Ovary (tissue), 3 donors: ENCODE measurements around the gene RC3H1.

Experiments
- EP300 ChIP-seq: sonication (generic); formaldehyde crosslinking; IDR thresholded peaks from one replicate; pipeline ENCODE4 v1.6.1; 2017; ENCODE audit warnings: antibody characterized with exemption
- TF ChIP-seq, protein P1 (sequence below), 3 donors: fragments of 450-650 bp in 2 of 3; fragments of 200-600 bp in 1 of 3; IDR thresholded peaks; one replicate each; pipeline versions ENCODE4 v1.5.1 to v1.8.0; 2016 to 2022; ENCODE audit warnings: antibody characterized with exemption in 3 of 3, mild to moderate bottlenecking in 1 of 3
- donor health status: DM: no; HTN: no; CAD: no.

GRCh38 chr1:174058624-174059023 is 36.5 kb upstream of the RC3H1 start:
- TF ChIP-seq, protein P1, sequence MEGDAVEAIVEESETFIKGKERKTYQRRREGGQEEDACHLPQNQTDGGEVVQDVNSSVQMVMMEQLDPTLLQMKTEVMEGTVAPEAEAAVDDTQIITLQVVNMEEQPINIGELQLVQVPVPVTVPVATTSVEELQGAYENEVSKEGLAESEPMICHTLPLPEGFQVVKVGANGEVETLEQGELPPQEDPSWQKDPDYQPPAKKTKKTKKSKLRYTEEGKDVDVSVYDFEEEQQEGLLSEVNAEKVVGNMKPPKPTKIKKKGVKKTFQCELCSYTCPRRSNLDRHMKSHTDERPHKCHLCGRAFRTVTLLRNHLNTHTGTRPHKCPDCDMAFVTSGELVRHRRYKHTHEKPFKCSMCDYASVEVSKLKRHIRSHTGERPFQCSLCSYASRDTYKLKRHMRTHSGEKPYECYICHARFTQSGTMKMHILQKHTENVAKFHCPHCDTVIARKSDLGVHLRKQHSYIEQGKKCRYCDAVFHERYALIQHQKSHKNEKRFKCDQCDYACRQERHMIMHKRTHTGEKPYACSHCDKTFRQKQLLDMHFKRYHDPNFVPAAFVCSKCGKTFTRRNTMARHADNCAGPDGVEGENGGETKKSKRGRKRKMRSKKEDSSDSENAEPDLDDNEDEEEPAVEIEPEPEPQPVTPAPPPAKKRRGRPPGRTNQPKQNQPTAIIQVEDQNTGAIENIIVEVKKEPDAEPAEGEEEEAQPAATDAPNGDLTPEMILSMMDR (IDR thresholded peaks at IDR 0.05), result no peak
- TF ChIP-seq EP300, result no peak
